ENCODE data around the gene UBE4A.

Gene UBE4A

DNA sequence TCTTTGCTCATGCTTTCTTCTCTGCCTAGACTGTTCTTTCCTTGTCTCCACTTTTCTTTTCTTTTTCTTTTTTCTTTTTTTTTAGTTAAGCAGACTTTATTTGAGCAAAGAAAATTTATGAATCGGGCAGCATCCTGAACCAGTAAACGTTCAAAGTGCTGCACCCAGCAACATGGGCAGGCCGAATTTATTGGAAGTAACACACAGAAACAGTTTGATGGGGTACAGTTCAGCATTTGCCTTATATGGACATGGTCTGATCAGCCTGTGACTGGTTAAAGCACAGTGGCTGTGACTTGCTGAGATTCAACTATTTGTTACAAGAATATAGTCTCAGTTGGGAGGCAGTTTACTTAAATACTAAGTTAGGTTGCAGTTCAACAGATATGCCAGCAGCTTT lies 38.9 kb upstream of the UBE4A start:
- Histone ChIP-seq H3K27me3 (ENCODE audit: control insufficient read depth in 1 of 2, insufficient read depth in 2 of 2, low read length in 2 of 2) (no peaks in the 10 kb centered on the region), H3K36me3 (ENCODE audit: insufficient read depth, low read length) (no peaks in the 10 kb centered on the region), H3K4me1 (ENCODE audit: insufficient read depth, low read length) (no peaks in the 10 kb centered on the region)

GRCh38 chr11:118321386-118322082 lies 37.9 kb upstream of the UBE4A start:
- Histone ChIP-seq H3K9me3 (ENCODE audit: low read length) (no peaks in the 10 kb centered on the region), H3K27ac (ENCODE audit: low read depth, low read length) (no peak overlapping the region), H3K4me1 (ENCODE audit: insufficient read depth, low read length) (no peaks in the 10 kb centered on the region), H3K4me3 (ENCODE audit: low read depth in 1 of 2, low read length in 2 of 2) (no peak overlapping the region), H3K9ac (ENCODE audit: low read length) (no peak overlapping the region), H3K27me3 (ENCODE audit: control insufficient read depth in 1 of 2, insufficient read depth in 2 of 2, low read length in 2 of 2) (no peaks in the 10 kb centered on the region), H3K36me3 (ENCODE audit: insufficient read depth, low read length) (no peaks in the 10 kb centered on the region)

More for the DNA sequence above, 38.9 kb upstream of the UBE4A start:
- no peaks in the 10 kb centered on the region for H3K9me3 ChIP-seq (ENCODE audit: low read length)
- H3K27ac ChIP-seq (ENCODE audit: low read depth, low read length) = no peak overlapping the region
- no peak overlapping the region for H3K4me3 ChIP-seq (ENCODE audit: low read depth in 1 of 2, low read length in 2 of 2)
- no peak overlapping the region for H3K9ac ChIP-seq (ENCODE audit: low read length)

DNA sequence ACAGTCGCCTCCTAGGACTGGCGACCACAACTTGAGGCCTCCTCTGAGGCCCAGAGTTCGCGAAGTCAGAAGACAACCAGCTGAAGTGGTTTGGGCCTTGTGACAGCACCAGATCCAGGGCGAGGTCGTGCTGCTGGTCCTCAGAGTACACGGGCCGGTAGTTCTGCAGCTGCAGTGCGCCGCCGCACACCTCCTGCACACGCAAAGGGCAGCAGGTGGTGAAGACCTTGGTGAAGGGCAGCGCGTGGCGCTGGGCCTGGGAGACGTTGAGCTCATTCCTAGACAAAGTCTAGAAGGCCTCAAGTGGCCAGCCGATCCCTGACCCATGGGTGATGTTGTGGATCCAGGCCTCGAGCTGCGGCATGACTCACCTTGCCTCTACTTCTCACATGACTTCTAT lies 36.7 kb upstream of the UBE4A start:
- H3K27me3 ChIP-seq (ENCODE audit: control insufficient read depth in 1 of 2, insufficient read depth in 2 of 2, low read length in 2 of 2) = no peaks in the 10 kb centered on the region
- no peak overlapping the region for H3K27ac ChIP-seq (ENCODE audit: low read depth, low read length)
- H3K36me3 ChIP-seq (ENCODE audit: insufficient read depth, low read length) = no peaks in the 10 kb centered on the region
- no peaks in the 10 kb centered on the region for H3K4me1 ChIP-seq (ENCODE audit: insufficient read depth, low read length)
- H3K9me3 ChIP-seq (ENCODE audit: low read length) = no peaks in the 10 kb centered on the region
- no peak overlapping the region for H3K9ac ChIP-seq (ENCODE audit: low read length)
- H3K4me3 ChIP-seq (ENCODE audit: low read depth in 1 of 2, low read length in 2 of 2) = no peak overlapping the region

- Histone ChIP-seq H3K36me3 (ENCODE audit: insufficient read depth, low read length) (no peaks in the 10 kb centered on the region), H3K4me1 (ENCODE audit: insufficient read depth, low read length) (no peaks in the 10 kb centered on the region), H3K4me3 (ENCODE audit: low read depth in 1 of 2, low read length in 2 of 2) (no peak overlapping the region), H3K9me3 (ENCODE audit: low read length) (no peaks in the 10 kb centered on the region), H3K9ac (ENCODE audit: low read length) (no peak overlapping the region), H3K27me3 (ENCODE audit: control insufficient read depth in 1 of 2, insufficient read depth in 2 of 2, low read length in 2 of 2) (no peaks in the 10 kb centered on the region), H3K27ac (ENCODE audit: low read depth, low read length) (no peak overlapping the region)
Measured at GRCh38 chr11:118325283-118325682, 34.1 kb upstream of the UBE4A start.

DNA sequence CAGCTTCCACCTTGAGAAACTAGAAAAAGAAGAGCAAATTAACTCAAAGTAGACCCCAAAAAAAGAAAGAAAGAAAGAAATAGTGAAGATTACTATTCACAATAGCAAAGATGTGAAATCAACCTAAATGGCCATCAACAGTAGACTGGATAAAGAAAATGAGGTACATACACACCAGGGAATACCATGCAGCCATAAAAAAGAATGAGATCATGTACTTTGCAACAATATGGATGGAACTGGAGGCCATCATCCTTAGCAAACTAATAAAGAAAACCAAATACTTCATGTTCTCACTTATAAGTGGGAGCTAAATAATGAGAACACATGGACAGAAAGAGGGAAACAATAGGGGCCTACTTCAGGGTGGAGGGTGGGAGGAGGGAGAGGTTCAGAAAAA lies 30.7 kb upstream of the UBE4A start:
- Histone ChIP-seq H3K27me3 (ENCODE audit: control insufficient read depth in 1 of 2, insufficient read depth in 2 of 2, low read length in 2 of 2) (no peaks in the 10 kb centered on the region), H3K4me3 (ENCODE audit: low read depth in 1 of 2, low read length in 2 of 2) (no peak overlapping the region), H3K27ac (ENCODE audit: low read depth, low read length) (no peak overlapping the region), H3K9me3 (ENCODE audit: low read length) (no peaks in the 10 kb centered on the region), H3K9ac (ENCODE audit: low read length) (no peak overlapping the region), H3K36me3 (ENCODE audit: insufficient read depth, low read length) (no peaks in the 10 kb centered on the region), H3K4me1 (ENCODE audit: insufficient read depth, low read length) (no peaks in the 10 kb centered on the region)

DNA sequence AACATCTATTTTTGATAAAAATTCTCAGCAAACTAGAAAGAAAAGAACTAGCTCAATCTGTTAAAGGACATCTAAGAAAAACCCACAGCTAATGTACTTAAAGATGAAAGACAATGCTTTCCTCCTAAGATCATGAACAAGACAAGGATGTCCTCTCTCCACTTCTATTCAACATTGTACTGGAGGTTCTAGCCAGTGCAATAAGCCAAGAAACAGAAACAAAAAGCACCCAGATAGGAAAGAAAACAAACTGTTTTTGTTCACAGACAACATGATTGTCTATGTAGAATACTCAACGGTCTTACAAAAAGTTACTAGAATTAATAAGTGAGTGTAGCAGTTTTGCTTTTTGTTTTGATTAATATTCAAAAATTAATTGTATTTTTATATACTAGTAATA lies 24.7 kb upstream of the UBE4A start:
- no peak overlapping the region for H3K9ac ChIP-seq (ENCODE audit: low read length)
- no peaks in the 10 kb centered on the region for H3K4me1 ChIP-seq (ENCODE audit: insufficient read depth, low read length)
- H3K4me3 ChIP-seq (ENCODE audit: low read depth in 1 of 2, low read length in 2 of 2) = no peak overlapping the region
- no peak overlapping the region for H3K27ac ChIP-seq (ENCODE audit: low read depth, low read length)
- no peaks in the 10 kb centered on the region for H3K36me3 ChIP-seq (ENCODE audit: insufficient read depth, low read length)
- H3K27me3 ChIP-seq (ENCODE audit: control insufficient read depth in 1 of 2, insufficient read depth in 2 of 2, low read length in 2 of 2) = no peaks in the 10 kb centered on the region
- no peaks in the 10 kb centered on the region for H3K9me3 ChIP-seq (ENCODE audit: low read length)

GRCh38 chr11:118338637-118339061 lies 20.8 kb upstream of the UBE4A start:
- no peaks in the 10 kb centered on the region for H3K27me3 ChIP-seq (ENCODE audit: control insufficient read depth in 1 of 2, insufficient read depth in 2 of 2, low read length in 2 of 2)
- no peaks in the 10 kb centered on the region for H3K4me1 ChIP-seq (ENCODE audit: insufficient read depth, low read length)
- H3K36me3 ChIP-seq (ENCODE audit: insufficient read depth, low read length) = no peaks in the 10 kb centered on the region
- H3K4me3 ChIP-seq (ENCODE audit: low read depth in 1 of 2, low read length in 2 of 2) = no peak overlapping the region
- H3K9ac ChIP-seq (ENCODE audit: low read length) = no peak overlapping the region
- H3K9me3 ChIP-seq (ENCODE audit: low read length) = no peaks in the 10 kb centered on the region
- H3K27ac ChIP-seq (ENCODE audit: low read depth, low read length) = no peak overlapping the region

DNA sequence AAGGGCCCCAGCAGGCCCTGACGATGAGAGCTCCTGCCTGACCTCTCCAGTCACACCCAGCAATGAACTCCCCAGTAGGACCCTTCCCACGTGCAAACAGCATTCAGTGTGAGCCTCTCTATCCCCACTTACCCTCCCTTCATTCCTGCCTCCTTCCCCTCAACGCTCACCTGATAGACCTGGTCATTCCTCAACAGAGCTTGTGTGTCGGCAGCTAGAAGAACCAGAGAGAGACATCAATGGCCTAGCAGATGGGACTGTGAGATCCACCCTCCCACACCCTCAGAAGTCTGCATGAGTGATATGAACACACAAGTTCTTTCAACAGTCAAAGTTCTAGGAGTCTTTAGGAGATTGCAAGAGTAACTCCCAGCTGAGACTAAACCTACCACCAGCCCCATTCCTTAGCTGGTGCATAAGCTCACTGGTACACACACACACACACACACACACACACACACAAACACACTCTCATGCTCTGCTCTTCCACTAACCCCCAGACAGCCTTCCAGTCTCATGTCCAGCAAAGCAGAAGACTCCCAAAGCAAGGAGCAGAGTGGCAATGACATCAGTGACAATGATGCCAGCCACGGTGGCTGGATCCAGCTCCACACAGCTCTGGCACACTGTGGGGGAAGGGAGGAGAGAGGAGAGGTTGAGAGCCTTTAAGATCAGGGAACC lies 20.0 kb upstream of the UBE4A start:
- Histone ChIP-seq H3K36me3 (ENCODE audit: insufficient read depth, low read length) (no peaks in the 10 kb centered on the region), H3K4me3 (ENCODE audit: low read depth in 1 of 2, low read length in 2 of 2) (no peak overlapping the region), H3K27me3 (ENCODE audit: control insufficient read depth in 1 of 2, insufficient read depth in 2 of 2, low read length in 2 of 2) (peaks cover 0 to 5% of the 10 kb centered on the region in 2 donors), H3K9ac (ENCODE audit: low read length) (no peak overlapping the region), H3K4me1 (ENCODE audit: insufficient read depth, low read length) (no peaks in the 10 kb centered on the region), H3K27ac (ENCODE audit: low read depth, low read length) (no peak overlapping the region), H3K9me3 (ENCODE audit: low read length) (no peaks in the 10 kb centered on the region)

GRCh38 chr11:118340449-118340848 lies 19.0 kb upstream of the UBE4A start:
- Histone ChIP-seq H3K27me3 (ENCODE audit: control insufficient read depth in 1 of 2, insufficient read depth in 2 of 2, low read length in 2 of 2) (peaks cover 0 to 6% of the 10 kb centered on the region in 2 donors), H3K27ac (ENCODE audit: low read depth, low read length) (no peak overlapping the region), H3K36me3 (ENCODE audit: insufficient read depth, low read length) (no peaks in the 10 kb centered on the region), H3K4me1 (ENCODE audit: insufficient read depth, low read length) (no peaks in the 10 kb centered on the region), H3K9me3 (ENCODE audit: low read length) (no peaks in the 10 kb centered on the region), H3K4me3 (ENCODE audit: low read depth in 1 of 2, low read length in 2 of 2) (no peak overlapping the region), H3K9ac (ENCODE audit: low read length) (no peak overlapping the region)

DNA sequence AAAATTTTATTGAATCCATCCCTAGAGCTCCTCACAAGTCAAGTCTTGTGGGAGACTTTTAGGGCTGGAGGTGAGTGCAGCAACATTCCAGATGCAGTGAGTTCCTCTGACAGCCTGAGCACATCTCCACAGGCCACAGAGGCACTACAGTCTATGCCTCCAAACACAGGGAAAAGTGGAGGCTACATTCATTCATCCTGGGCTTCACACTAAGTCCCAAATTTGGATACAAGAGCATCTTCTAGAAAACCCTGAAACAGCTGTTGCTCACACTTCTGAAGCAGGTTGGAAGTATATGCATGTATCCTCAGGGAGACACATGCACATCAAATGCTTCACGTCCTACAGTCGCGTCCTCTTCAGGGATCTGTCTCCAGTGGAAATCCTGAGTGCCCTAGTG lies 18.1 kb upstream of the UBE4A start:
- peaks cover 0 to 6% of the 10 kb centered on the region in 2 donors for H3K27me3 ChIP-seq (ENCODE audit: control insufficient read depth in 1 of 2, insufficient read depth in 2 of 2, low read length in 2 of 2)
- H3K4me3 ChIP-seq (ENCODE audit: low read depth in 1 of 2, low read length in 2 of 2) = no peak overlapping the region
- H3K9me3 ChIP-seq (ENCODE audit: low read length) = no peaks in the 10 kb centered on the region
- no peaks in the 10 kb centered on the region for H3K36me3 ChIP-seq (ENCODE audit: insufficient read depth, low read length)
- H3K4me1 ChIP-seq (ENCODE audit: insufficient read depth, low read length) = no peaks in the 10 kb centered on the region
- H3K27ac ChIP-seq (ENCODE audit: low read depth, low read length) = no peak overlapping the region
- H3K9ac ChIP-seq (ENCODE audit: low read length) = no peak overlapping the region

DNA sequence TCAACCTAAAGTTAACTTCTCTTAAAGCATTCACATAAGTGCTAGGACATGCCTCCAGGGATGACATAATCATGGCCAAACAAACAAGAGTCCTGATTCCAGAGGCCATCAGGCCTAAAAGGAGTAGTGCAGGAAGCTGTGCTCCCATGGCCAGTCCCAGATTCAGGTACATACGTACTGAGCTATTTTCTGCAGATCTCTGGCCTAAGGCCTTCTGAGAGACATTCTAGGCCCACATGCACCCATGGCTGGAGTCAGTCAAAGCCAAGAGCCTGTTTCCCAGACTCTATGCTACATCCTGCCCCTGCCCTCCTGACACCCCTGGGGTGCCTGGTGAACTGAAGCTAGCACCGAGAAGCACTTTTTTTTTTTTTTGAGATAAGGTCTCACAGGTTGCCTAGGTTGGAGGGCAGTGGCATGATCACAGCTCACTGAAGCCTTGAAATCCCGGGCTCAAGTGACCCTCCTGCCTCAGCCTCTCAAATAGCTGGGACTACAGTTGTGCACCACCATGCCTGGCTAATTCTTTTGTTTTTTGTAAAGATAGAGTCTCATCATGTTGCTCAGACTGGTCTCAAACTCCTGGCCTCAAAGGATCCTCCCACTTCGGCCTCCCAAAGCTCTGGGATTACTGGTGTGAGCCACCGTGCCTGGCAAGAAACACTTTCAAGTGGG lies 17.4 kb upstream of the UBE4A start:
- Histone ChIP-seq H3K27me3 (ENCODE audit: control insufficient read depth in 1 of 2, insufficient read depth in 2 of 2, low read length in 2 of 2) (peaks cover 0 to 6% of the 10 kb centered on the region in 2 donors), H3K9me3 (ENCODE audit: low read length) (no peaks in the 10 kb centered on the region), H3K9ac (ENCODE audit: low read length) (no peak overlapping the region), H3K36me3 (ENCODE audit: insufficient read depth, low read length) (no peaks in the 10 kb centered on the region), H3K4me1 (ENCODE audit: insufficient read depth, low read length) (no peaks in the 10 kb centered on the region), H3K27ac (ENCODE audit: low read depth, low read length) (no peak overlapping the region), H3K4me3 (ENCODE audit: low read depth in 1 of 2, low read length in 2 of 2) (no peak overlapping the region)

Data from muscle layer of colon (tissue), 2 donors.